ENCODE results near the gene CUTC.

CUTC gene

DNA sequence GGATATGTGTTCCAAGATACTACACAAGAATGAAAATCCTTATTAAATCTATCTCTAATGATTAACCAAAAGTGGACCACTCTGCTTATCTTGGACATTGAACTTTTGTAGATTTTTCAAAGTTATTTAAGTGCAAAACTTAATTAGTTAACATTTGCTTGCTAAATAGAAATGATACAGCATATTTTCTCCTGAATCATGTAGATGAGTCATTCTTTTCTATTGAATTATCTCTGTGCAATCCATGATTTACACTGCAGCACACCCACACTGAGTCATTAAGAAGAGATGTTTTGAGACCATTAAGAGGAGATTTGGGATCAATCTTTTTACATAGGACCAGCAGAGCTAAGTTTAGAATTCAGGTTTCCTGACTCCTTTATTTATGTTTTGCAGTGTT is 43.8 kb downstream of the CUTC start:
- no peak for DNase-seq (ENCODE audit: insufficient read length, low spot score)
- no peak for TF ChIP-seq POLR2AphosphoS5 (IDR thresholded peaks at IDR 0.05; ENCODE audit: low read depth, low read length)
- TF ChIP-seq POLR2A (IDR thresholded peaks at IDR 0.05; ENCODE audit: low read depth, low read length), result no peak
- TF ChIP-seq SPI1 (IDR thresholded peaks at IDR 0.05; ENCODE audit: low read depth, low read length), result no peak
- TF ChIP-seq PAX5 (IDR thresholded peaks at IDR 0.05; ENCODE audit: insufficient read depth, low read length, severe bottlenecking), result no peak
- no peak for TF ChIP-seq TAF1 (IDR thresholded peaks at IDR 0.05; ENCODE audit: low read depth, low read length)
- TF ChIP-seq POU2F2 (IDR thresholded peaks at IDR 0.05; ENCODE audit: low read depth, low read length), result no peak
- FAIRE-seq, result peak; percentile 9

DNA sequence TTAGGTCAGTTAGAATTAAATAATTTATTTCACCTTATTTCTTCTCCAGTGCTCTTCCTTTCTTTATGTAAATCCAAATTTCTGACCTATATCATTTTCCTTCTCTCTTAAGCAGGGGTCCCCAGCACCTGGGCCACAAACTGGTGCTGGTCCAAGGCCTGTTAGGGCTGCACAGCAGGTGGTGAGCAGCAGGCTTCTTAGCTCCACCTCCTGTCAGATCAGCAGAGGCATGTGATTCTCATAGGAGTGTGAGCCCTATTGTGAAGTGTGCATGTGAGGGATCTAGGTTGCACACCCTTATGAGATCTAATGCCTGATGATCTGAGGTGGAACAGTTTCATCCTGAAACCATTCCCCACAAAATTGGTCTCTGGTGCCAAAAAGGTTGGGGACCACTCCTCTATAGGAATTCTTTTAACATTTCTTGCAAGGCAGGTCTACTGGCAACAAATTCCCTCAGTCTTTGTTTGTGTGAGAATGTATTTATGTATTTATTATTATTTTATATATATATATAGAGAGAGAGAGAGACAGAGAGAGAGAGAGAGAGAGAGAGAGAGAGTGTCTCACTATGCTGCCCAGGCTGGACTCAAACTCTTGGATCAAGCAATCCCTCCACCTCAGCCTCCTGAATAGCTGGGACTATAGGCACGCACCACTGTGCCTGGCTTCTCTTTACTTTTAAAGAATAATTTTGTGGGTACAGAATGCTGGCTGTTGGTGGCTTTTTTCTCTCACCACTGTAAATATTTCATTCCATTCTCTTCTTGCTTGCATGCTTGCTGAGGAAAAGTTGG is 46.1 kb downstream of the CUTC start:
- no peak for FAIRE-seq
- no peak for TF ChIP-seq SPI1 (IDR thresholded peaks at IDR 0.05; ENCODE audit: low read depth, low read length)
- no peak for TF ChIP-seq PAX5 (IDR thresholded peaks at IDR 0.05; ENCODE audit: insufficient read depth, low read length, severe bottlenecking)
- no peak for TF ChIP-seq POLR2AphosphoS5 (IDR thresholded peaks at IDR 0.05; ENCODE audit: low read depth, low read length)
- TF ChIP-seq POLR2A (IDR thresholded peaks at IDR 0.05; ENCODE audit: low read depth, low read length), result no peak
- TF ChIP-seq POU2F2 (IDR thresholded peaks at IDR 0.05; ENCODE audit: low read depth, low read length), result no peak
- TF ChIP-seq TAF1 (IDR thresholded peaks at IDR 0.05; ENCODE audit: low read depth, low read length), result no peak
- DNase-seq (ENCODE audit: insufficient read length, low spot score), result no peak

DNA sequence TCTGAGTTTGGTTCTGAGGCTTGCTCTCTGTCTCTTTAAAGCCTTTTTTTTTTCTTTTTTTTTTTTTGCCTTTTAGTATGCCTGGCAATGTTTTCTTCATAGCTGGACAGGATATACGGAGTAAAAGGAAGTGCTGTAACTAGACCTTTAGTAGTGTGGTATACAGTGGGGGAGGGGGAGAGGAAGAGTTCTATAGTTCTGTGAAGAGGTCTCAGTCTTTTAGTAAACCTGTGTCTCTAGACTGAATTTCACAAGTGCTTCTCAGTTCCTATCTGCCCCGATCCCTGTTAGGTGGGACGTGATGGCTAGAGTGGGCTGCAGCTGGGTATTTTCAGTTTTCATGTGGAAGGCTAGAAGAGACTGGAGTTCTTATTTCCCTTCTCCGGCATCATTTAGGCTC is 47.3 kb downstream of the CUTC start:
- no peak for DNase-seq (ENCODE audit: insufficient read length, low spot score)

DNA sequence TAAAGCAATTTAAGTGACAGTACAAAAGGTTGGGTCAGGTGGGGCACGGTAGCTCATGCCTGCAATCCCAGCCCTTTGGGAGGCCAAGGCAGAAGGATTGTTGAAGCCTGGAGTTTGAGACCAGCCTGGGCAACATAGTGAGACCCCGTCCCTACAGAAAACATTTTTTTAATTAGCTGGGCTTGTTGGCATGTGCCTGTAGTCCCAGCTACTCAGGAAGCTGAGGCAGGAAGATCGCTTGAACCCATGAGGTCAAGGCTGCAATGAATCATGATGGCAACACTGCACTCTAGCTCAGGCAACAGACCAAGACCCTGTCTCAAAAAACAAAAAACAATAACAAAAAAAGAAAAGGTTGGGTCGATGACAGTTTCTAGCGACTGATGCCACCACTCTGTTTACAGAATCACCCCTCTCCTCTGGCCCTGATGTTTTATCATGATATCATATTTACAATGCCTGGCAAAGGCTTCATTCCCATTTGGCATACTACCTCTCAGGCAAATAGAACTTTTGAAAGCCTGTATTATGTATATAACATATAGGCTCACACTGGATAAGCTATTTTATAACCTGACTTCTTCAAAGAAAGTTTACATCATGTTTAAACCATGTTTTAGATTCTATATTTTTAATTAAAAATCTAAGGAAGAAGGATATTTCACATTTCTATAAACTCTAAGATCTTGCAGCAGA is 49.8 kb downstream of the CUTC start:
- DNase-seq (ENCODE audit: insufficient read length, low spot score) (no peak), FAIRE-seq (no peak)
- TF ChIP-seq POLR2A (IDR thresholded peaks at IDR 0.05; ENCODE audit: low read depth, low read length), result no peak
- TF ChIP-seq SPI1 (IDR thresholded peaks at IDR 0.05; ENCODE audit: low read depth, low read length), result no peak
- no peak for TF ChIP-seq POU2F2 (IDR thresholded peaks at IDR 0.05; ENCODE audit: low read depth, low read length)
- no peak for TF ChIP-seq PAX5 (IDR thresholded peaks at IDR 0.05; ENCODE audit: insufficient read depth, low read length, severe bottlenecking)
- TF ChIP-seq POLR2AphosphoS5 (IDR thresholded peaks at IDR 0.05; ENCODE audit: low read depth, low read length), result no peak
- no peak for TF ChIP-seq TAF1 (IDR thresholded peaks at IDR 0.05; ENCODE audit: low read depth, low read length)

More for the DNA sequence above, 47.3 kb downstream of the CUTC start:
- FAIRE-seq, result no peak
- TF ChIP-seq POLR2A (IDR thresholded peaks at IDR 0.05; ENCODE audit: low read depth, low read length), result no peak
- no peak for TF ChIP-seq SPI1 (IDR thresholded peaks at IDR 0.05; ENCODE audit: low read depth, low read length)
- no peak for TF ChIP-seq POU2F2 (IDR thresholded peaks at IDR 0.05; ENCODE audit: low read depth, low read length)
- TF ChIP-seq TAF1 (IDR thresholded peaks at IDR 0.05; ENCODE audit: low read depth, low read length), result no peak
- TF ChIP-seq PAX5 (IDR thresholded peaks at IDR 0.05; ENCODE audit: insufficient read depth, low read length, severe bottlenecking), result no peak
- no peak for TF ChIP-seq POLR2AphosphoS5 (IDR thresholded peaks at IDR 0.05; ENCODE audit: low read depth, low read length)

DNA sequence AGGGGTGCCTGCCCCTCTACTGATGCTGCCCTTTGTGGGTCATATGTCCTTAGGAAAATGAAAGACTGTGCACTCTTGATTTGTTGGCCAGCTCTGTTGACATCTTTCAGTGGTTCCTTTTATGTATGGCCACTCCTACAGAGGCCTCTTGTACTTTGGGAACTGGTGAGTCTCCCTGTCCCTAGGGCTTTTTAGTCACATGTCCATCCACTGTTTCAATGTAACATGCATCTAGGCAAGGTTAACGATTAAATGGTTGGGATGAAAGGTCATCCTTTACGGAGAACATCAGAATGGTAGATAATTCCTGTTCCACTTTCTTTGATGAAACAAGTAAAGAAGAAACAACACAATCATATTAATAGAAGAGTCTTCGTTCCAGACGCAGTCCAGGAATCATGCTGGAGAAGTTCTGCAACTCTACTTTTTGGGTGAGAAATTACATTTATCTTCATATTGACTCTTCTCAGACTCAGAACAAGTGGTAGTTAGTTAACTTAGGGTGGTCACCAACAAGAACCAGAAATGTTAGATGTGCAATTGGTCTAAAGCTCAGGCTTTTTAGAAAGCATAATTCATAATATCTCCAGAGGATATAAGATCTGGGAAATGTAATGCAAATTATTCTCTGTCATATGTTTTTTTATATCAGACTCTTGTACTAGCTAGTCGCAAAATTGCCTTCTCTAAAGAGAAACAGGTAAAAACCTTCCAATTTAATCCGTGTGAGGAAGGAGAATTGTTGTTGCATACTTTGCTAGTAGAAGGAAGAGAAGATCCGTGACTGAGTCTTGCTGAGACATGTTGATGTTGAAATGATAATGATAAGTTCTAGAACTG is 50.6 kb downstream of the CUTC start, which contains the start of gene ABCC2:
Gene ABCC2 (plus strand): TSS at position 194 of the 840 bp plus-strand sequence. CDS start 205 bp downstream, at position 399.
- no peak for TF ChIP-seq POLR2A (IDR thresholded peaks at IDR 0.05; ENCODE audit: low read depth, low read length)
- DNase-seq (ENCODE audit: insufficient read length, low spot score) (no peak), FAIRE-seq (no peak)

DNA sequence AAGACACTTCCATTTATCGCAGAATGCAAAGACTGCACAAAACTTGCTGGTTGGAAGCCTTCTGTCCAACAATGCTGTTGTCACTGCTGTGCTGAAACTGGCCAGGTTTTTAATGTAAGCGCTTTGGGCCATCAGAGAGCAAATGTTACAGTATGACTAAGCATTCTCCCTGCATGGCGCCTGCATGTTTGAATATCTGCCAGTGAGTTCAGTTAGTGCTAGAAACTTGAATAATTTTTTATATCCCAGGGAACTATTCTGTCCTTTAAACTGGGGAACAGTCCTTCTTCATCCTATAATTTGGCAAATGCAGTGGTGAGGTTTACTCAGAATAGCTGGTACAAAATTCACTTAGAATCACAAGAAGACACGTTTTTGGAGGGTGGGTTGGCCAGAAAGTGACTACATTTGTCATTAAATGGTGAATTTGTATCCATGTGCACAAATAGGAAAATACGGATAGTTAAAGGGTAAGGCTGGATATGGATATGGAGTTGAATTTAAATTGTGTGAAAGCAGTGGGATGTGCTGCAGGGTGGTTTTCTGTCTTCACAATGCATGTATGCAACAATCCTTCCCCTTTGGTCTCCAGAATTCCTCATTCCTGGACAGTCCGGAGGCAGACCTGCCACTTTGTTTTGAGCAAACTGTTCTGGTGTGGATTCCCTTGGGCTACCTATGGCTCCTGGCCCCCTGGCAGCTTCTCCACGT is 52.1 kb downstream of the CUTC start:
- FAIRE-seq, result no peak
- DNase-seq (ENCODE audit: insufficient read length, low spot score), result no peak
- TF ChIP-seq PAX5 (IDR thresholded peaks at IDR 0.05; ENCODE audit: insufficient read depth, low read length, severe bottlenecking) (no peak), SPI1 (IDR thresholded peaks at IDR 0.05; ENCODE audit: low read depth, low read length) (no peak)

DNA sequence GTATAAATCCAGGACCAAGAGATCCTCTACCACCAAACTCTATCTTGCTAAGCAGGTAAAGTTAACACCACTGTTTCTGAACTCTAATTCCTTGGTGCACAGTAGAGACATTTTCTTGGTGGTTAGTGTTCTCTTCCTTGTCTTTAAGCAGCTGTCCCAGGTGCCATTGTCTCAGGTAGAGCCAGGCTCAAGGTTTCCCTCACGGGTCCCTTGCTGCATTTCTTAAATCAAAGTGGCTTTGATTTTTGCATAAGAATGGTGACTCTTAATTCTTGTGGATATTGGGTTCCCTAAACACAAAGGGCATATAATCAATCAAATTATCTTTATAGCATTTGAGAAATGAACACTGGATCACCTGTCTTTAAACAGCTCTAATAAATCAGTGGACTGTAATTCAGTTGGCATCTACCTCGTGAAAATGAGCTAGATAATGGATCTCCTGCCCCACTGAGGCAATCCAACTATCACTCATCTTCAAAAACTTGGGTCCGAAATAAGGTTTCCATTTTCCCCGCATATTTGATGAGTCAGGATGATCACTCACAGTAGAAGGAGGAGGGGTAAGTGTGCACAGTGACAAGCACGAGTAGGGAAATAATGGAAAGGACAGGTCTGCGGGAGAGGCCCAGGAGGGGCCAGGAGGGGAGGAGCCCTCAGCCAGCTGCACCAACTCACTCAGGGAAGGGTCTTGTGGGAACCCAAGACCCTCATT is 52.9 kb downstream of the CUTC start:
- FAIRE-seq, result no peak
- TF ChIP-seq TAF1 (IDR thresholded peaks at IDR 0.05; ENCODE audit: low read depth, low read length), result no peak
- TF ChIP-seq POU2F2 (IDR thresholded peaks at IDR 0.05; ENCODE audit: low read depth, low read length), result no peak
- no peak for DNase-seq (ENCODE audit: insufficient read length, low spot score)

DNA sequence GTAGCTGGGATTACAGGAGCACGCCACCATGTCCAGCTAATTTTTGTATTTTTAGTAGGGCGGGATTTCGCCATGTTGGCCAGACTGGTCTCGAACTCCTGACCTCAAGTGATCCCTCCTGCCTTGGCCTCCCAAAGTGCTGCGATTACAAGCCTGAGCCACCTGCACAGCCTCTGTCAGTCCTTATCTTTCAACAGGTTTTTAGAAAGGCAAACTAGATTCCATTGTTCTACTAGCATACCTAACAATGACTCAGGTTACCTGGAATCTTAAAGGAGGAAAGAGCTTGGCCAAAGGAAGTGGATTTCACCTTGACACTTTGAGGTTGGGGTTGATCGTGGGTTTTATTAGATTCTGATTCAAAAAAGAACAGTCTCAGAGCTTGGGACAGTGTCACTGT is 53.6 kb downstream of the CUTC start:
- TF ChIP-seq POLR2A (IDR thresholded peaks at IDR 0.05; ENCODE audit: low read depth, low read length) (no peak), POLR2AphosphoS5 (IDR thresholded peaks at IDR 0.05; ENCODE audit: low read depth, low read length) (no peak), TAF1 (IDR thresholded peaks at IDR 0.05; ENCODE audit: low read depth, low read length) (no peak), POU2F2 (IDR thresholded peaks at IDR 0.05; ENCODE audit: low read depth, low read length) (no peak), PAX5 (IDR thresholded peaks at IDR 0.05; ENCODE audit: insufficient read depth, low read length, severe bottlenecking) (no peak), SPI1 (IDR thresholded peaks at IDR 0.05; ENCODE audit: low read depth, low read length) (no peak)
- no peak for FAIRE-seq
- DNase-seq (ENCODE audit: insufficient read length, low spot score), result no peak

DNA sequence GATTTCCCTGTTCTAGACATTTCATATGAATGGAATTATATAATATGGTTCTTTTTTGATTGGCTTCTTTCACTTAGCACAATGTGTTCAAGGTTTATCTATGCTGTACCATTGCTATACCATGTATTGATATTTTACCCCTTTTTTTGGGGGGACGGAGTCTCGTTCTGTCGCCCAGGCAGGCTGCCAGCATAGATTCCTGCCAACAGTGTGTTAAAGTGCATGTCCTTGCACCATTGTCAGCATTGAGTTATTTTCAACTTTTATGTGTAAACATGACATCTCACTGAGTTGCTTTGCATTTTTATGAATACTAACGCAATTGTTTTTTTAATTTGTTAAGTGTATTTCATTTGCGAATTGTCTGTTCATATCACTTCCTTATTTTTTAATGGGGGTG is 55.3 kb downstream of the CUTC start:
- FAIRE-seq, result no peak
- TF ChIP-seq POLR2A (IDR thresholded peaks at IDR 0.05; ENCODE audit: low read depth, low read length) (no peak), POU2F2 (IDR thresholded peaks at IDR 0.05; ENCODE audit: low read depth, low read length) (no peak), PAX5 (IDR thresholded peaks at IDR 0.05; ENCODE audit: insufficient read depth, low read length, severe bottlenecking) (no peak), POLR2AphosphoS5 (IDR thresholded peaks at IDR 0.05; ENCODE audit: low read depth, low read length) (no peak), SPI1 (IDR thresholded peaks at IDR 0.05; ENCODE audit: low read depth, low read length) (no peak), TAF1 (IDR thresholded peaks at IDR 0.05; ENCODE audit: low read depth, low read length) (no peak)
- DNase-seq (ENCODE audit: insufficient read length, low spot score), result no peak

All from GM12891 (cell line).